Activated B cell treated with CpG ODN at 0.5 μM for 24 hours (primary cell): ENCODE data around the gene GAREM1. TPM values are rescaled to one million over a fixed set of nuclear protein-coding genes. Genes with fewer than 3 reads are reported as not detected.

Experiments used
- ATAC-seq: fragments of 200-7000 bp; cut with Tn5 transposase; one replicate; pipeline ENCODE4 v1.10.0; 2021; ENCODE audit warnings: low read depth, mild to moderate bottlenecking, moderate library complexity
- CTCF ChIA-PET: fragments of 350-600 bp; sonication (Branson Sonifier 250); formaldehyde crosslinking; loops from one replicate; lab custom pipeline; 2021; ENCODE audit warnings: antibody characterized with exemption; lab: Charles Lee
- POLR2A ChIA-PET: fragments of 350-600 bp; sonication (Branson Sonifier 250); formaldehyde crosslinking; loops from one replicate; lab custom pipeline; 2021; ENCODE audit warnings: antibody characterized with exemption; lab: Charles Lee
- DNase-seq: peaks from one replicate; pipeline ENCODE4 v3.0.0; 2022
- H3K27ac Mint-ChIP-seq: one replicate; pipeline ENCODE4 v1.8.0; 2020; ENCODE audit warnings: mixed read lengths
- H3K27me3 Mint-ChIP-seq: one replicate; pipeline ENCODE4 v1.8.0; 2021; ENCODE audit warnings: mixed read lengths
- H3K36me3 Mint-ChIP-seq: one replicate; pipeline ENCODE4 v1.8.0; 2021; ENCODE audit warnings: low read depth, mixed read lengths
- H3K4me1 Mint-ChIP-seq: one replicate; pipeline ENCODE4 v1.8.0; 2021; ENCODE audit warnings: mixed read lengths
- H3K4me3 Mint-ChIP-seq: one replicate; pipeline ENCODE4 v1.8.0; 2020; ENCODE audit warnings: mild to moderate bottlenecking, mixed read lengths
- H3K9me3 Mint-ChIP-seq: one replicate; pipeline ENCODE4 v1.8.0; 2020; ENCODE audit warnings: mixed read lengths
- intact Hi-C: fragments of 100-400 bp; cut with micrococcal nuclease; formaldehyde crosslinking; loops from one replicate; pipeline ENCODE4 v1.15.1; 2024
- total RNA-seq: library from RNA; stranded (reverse); gene quantifications from 2 replicates; pipeline ENCODE4 v1.2.3, GENCODE V29; 2022
- TF ChIP-seq, protein P1 (sequence below): fragments of 200-600 bp; IDR thresholded peaks from one replicate; pipeline ENCODE4 v1.8.0; 2022; ENCODE audit warnings: antibody characterized with exemption, mild to moderate bottlenecking

The GAREM1 gene
- total RNA-seq, 1 donor from 2014 or later = not detected

DNA sequence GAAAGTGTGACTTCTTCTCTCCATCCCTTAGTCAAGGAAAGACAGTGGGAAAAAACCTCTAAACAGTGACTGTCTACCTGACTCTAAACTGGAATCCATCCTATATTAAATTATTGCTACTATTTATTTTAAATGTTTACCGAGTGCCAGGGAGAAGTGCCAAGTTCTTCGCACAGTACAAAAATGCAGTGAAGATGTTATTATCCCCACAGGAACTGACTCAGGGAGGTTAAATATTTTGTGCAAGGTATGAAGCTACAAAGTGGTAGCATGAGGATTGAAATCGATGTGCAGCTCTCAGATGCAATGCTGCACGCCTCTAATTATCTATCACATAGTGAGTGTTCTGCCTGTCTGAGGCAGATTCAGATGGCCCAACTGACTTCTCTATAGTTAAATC, 189.8 kb downstream of the GAREM1 start:
- CTCF ChIA-PET = no interaction called here
- TF ChIP-seq, protein P1, sequence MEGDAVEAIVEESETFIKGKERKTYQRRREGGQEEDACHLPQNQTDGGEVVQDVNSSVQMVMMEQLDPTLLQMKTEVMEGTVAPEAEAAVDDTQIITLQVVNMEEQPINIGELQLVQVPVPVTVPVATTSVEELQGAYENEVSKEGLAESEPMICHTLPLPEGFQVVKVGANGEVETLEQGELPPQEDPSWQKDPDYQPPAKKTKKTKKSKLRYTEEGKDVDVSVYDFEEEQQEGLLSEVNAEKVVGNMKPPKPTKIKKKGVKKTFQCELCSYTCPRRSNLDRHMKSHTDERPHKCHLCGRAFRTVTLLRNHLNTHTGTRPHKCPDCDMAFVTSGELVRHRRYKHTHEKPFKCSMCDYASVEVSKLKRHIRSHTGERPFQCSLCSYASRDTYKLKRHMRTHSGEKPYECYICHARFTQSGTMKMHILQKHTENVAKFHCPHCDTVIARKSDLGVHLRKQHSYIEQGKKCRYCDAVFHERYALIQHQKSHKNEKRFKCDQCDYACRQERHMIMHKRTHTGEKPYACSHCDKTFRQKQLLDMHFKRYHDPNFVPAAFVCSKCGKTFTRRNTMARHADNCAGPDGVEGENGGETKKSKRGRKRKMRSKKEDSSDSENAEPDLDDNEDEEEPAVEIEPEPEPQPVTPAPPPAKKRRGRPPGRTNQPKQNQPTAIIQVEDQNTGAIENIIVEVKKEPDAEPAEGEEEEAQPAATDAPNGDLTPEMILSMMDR = no peak
- Mint-ChIP-seq H3K27me3 (peaks cover 4% of the 10 kb centered on the region), H3K36me3 (no peaks in the 10 kb centered on the region), H3K27ac (no peak overlapping the region), H3K4me3 (no peak overlapping the region), H3K4me1 (no peaks in the 10 kb centered on the region), H3K9me3 (no peaks in the 10 kb centered on the region)
- ATAC-seq (no peak), DNase-seq (no peak)
- intact Hi-C loops = no loop called here
- POLR2A ChIA-PET = no interaction called here

GRCh38 chr18:32280188-32280783, 190.4 kb downstream of the GAREM1 start:
- Mint-ChIP-seq H3K9me3 (no peaks in the 10 kb centered on the region), H3K36me3 (no peaks in the 10 kb centered on the region), H3K27me3 (peaks cover 4% of the 10 kb centered on the region), H3K27ac (no peak overlapping the region), H3K4me3 (no peak overlapping the region), H3K4me1 (no peaks in the 10 kb centered on the region)
- TF ChIP-seq, protein P1 = no peak
- no peak for DNase-seq
- intact Hi-C loops = no loop called here
- ChIA-PET CTCF (no interaction called here), POLR2A (no interaction called here)
- ATAC-seq = no peak

DNA sequence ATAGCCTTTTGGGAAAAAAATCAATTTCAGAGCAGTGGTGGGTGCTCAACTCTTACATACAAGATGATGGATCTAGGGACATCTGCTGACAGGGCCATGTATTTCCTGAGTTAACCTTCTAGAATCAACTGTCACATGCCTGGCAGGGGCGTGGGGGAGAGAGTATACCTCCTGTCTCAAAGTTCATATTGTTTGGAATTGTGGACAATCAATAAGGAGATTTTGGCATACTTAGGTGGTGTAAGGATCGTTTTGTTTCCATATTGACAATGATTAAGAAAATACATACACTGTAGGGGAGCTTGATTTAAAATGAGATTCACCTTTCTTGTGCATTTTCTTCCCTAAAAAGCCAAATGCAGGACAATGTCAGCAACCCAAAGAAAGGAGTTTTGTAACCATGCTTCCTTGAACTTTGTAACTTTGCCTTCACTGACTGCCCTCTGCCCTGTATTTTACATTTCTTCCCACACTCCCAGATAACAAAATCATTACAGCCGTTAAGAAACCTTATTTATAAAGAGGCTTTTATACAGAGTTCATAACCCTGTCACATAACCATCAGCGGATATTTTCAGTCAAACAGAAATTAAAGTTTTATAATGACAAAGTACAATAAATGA, 192.4 kb downstream of the GAREM1 start:
- ChIA-PET CTCF (no interaction called here), POLR2A (no interaction called here)
- ATAC-seq (no peak), DNase-seq (no peak)
- H3K9me3 Mint-ChIP-seq = no peaks in the 10 kb centered on the region
- TF ChIP-seq, protein P1 = no peak
- no peaks in the 10 kb centered on the region for H3K36me3 Mint-ChIP-seq
- no peak overlapping the region for H3K4me3 Mint-ChIP-seq
- H3K27ac Mint-ChIP-seq = no peak overlapping the region
- H3K27me3 Mint-ChIP-seq = peaks cover 4% of the 10 kb centered on the region
- no peaks in the 10 kb centered on the region for H3K4me1 Mint-ChIP-seq
- intact Hi-C loops = no loop called here

GRCh38 chr18:32277549-32277948, 193.1 kb downstream of the GAREM1 start:
- CTCF ChIA-PET = no interaction called here
- Mint-ChIP-seq H3K27me3 (peaks cover 4% of the 10 kb centered on the region), H3K27ac (no peak overlapping the region), H3K36me3 (no peaks in the 10 kb centered on the region), H3K4me3 (no peak overlapping the region), H3K4me1 (no peaks in the 10 kb centered on the region), H3K9me3 (no peaks in the 10 kb centered on the region)
- intact Hi-C loops = no loop called here
- no peak for ATAC-seq
- no peak for DNase-seq
- POLR2A ChIA-PET = no interaction called here
- TF ChIP-seq, protein P1 = no peak

- CTCF ChIA-PET = no interaction called here
- DNase-seq (no peak), ATAC-seq (no peak)
- H3K36me3 Mint-ChIP-seq = no peaks in the 10 kb centered on the region
- POLR2A ChIA-PET = no interaction called here
- intact Hi-C loops = no loop called here
- TF ChIP-seq, protein P1 = no peak
- peaks cover 4% of the 10 kb centered on the region for H3K27me3 Mint-ChIP-seq
- no peaks in the 10 kb centered on the region for H3K4me1 Mint-ChIP-seq
- no peak overlapping the region for H3K4me3 Mint-ChIP-seq
- no peak overlapping the region for H3K27ac Mint-ChIP-seq
- no peaks in the 10 kb centered on the region for H3K9me3 Mint-ChIP-seq
Observed at GRCh38 chr18:32276906-32277305, 193.8 kb downstream of the GAREM1 start.
